H9 (cell line): ENCODE data around the gene PPP2R3A. TPM values are rescaled to one million over a fixed set of nuclear protein-coding genes. Genes with fewer than 3 reads are reported as not detected.

Experiments
- DNase-seq: peaks from one replicate; pipeline ENCODE4 v3.0.0-alpha.2; 2017
- H2AFZ ChIP-seq: one replicate; pipeline ENCODE4 v1.6.1; 2013; ENCODE audit warnings: mild to moderate bottlenecking, low read length, control low read depth, moderate library complexity
- H2AK5ac ChIP-seq: 2 replicates; pipeline ENCODE4 v1.6.1; 2013; ENCODE audit warnings: low read length, control low read depth, mixed read lengths; ENCODE audit not compliant: insufficient read length
- H2BK120ac ChIP-seq: one replicate; pipeline ENCODE4 v1.6.1; 2013; ENCODE audit warnings: low read depth, mild to moderate bottlenecking, low read length, control low read depth, inconsistent platforms; ENCODE audit not compliant: poor library complexity, severe bottlenecking
- H2BK12ac ChIP-seq: 2 replicates; pipeline ENCODE4 v1.6.1; 2013; ENCODE audit warnings: low read length, control low read depth, mixed read lengths, low read depth; ENCODE audit not compliant: insufficient read length
- H2BK15ac ChIP-seq: 2 replicates; pipeline ENCODE4 v1.6.1; 2013; ENCODE audit warnings: low read depth, low read length, control low read depth
- H2BK20ac ChIP-seq: one replicate; pipeline ENCODE4 v1.6.1; 2013; ENCODE audit warnings: low read depth, mild to moderate bottlenecking, low read length, control low read depth, inconsistent platforms; ENCODE audit not compliant: poor library complexity, severe bottlenecking
- H2BK5ac ChIP-seq: 2 replicates; pipeline ENCODE4 v1.6.1; 2013; ENCODE audit warnings: low read length, control low read depth, mixed read lengths; ENCODE audit not compliant: insufficient read length
- H3K14ac ChIP-seq: 2 replicates; pipeline ENCODE4 v1.6.1; 2013; ENCODE audit warnings: low read length, control low read depth; ENCODE audit not compliant: insufficient read depth
- H3K18ac ChIP-seq: 2 replicates; pipeline ENCODE4 v1.6.1; 2013; ENCODE audit warnings: low read depth, mild to moderate bottlenecking, mixed read lengths, low read length, control low read depth; ENCODE audit not compliant: insufficient read length
- H3K23ac ChIP-seq: 2 replicates; pipeline ENCODE4 v1.6.1; 2013; ENCODE audit warnings: low read length, control low read depth, mixed read lengths, low read depth; ENCODE audit not compliant: insufficient read length
- H3K23me2 ChIP-seq: 2 replicates; pipeline ENCODE4 v1.6.1; 2013; ENCODE audit warnings: low read depth, mild to moderate bottlenecking, mixed read lengths, low read length, control low read depth; ENCODE audit not compliant: insufficient read length, poor library complexity, severe bottlenecking
- H3K27ac ChIP-seq: 2 replicates; pipeline ENCODE4 v1.5.1; 2013; ENCODE audit warnings: low read length, control low read depth, mixed read lengths, low read depth; ENCODE audit not compliant: insufficient read length
- H3K27me3 ChIP-seq: 2 replicates; pipeline ENCODE4 v1.6.1; 2013; ENCODE audit warnings: low read length, control low read depth, inconsistent platforms; ENCODE audit not compliant: insufficient read depth
- H3K4ac ChIP-seq: 2 replicates; pipeline ENCODE4 v1.6.1; 2013; ENCODE audit warnings: low read depth, mild to moderate bottlenecking, control low read depth, inconsistent platforms, low read length, moderate library complexity
- H3K4me1 ChIP-seq: 2 replicates; pipeline ENCODE4 v1.6.1; 2013; ENCODE audit warnings: low read length, control low read depth, inconsistent platforms; ENCODE audit not compliant: insufficient read depth
- H3K4me2 ChIP-seq: 2 replicates; pipeline ENCODE4 v1.6.1; 2013; ENCODE audit warnings: low read length, control low read depth, mixed read lengths; ENCODE audit not compliant: insufficient read length, insufficient read depth
- H3K56ac ChIP-seq: 2 replicates; pipeline ENCODE4 v1.6.1; 2013; ENCODE audit warnings: low read depth, mild to moderate bottlenecking, mixed read lengths, low read length, control low read depth; ENCODE audit not compliant: insufficient read length
- H3K79me1 ChIP-seq: 2 replicates; pipeline ENCODE4 v1.6.1; 2013; ENCODE audit warnings: low read depth, mild to moderate bottlenecking, moderate library complexity, low read length, control low read depth, inconsistent platforms; ENCODE audit not compliant: insufficient read depth, poor library complexity, severe bottlenecking
- H3K79me2 ChIP-seq: 2 replicates; pipeline ENCODE4 v1.6.1; 2013; ENCODE audit warnings: low read length, control low read depth, inconsistent platforms; ENCODE audit not compliant: insufficient read depth
- H3K9ac ChIP-seq: 2 replicates; pipeline ENCODE4 v1.6.1; 2013; ENCODE audit warnings: low read length, control low read depth, mixed read lengths; ENCODE audit not compliant: insufficient read length; ENCODE audit errors: extremely low read depth
- H3K9me3 ChIP-seq: one replicate; pipeline ENCODE4 v1.6.1; 2013; ENCODE audit warnings: low read depth, low read length, inconsistent platforms; ENCODE audit not compliant: control insufficient read depth
- H3T11ph ChIP-seq: one replicate; pipeline ENCODE4 v1.6.1; 2013; ENCODE audit warnings: mild to moderate bottlenecking, low read length, control low read depth, inconsistent platforms
- H4K20me1 ChIP-seq: one replicate; pipeline ENCODE4 v1.6.1; 2013; ENCODE audit not compliant: control insufficient read depth, insufficient read length, insufficient read depth
- H4K5ac ChIP-seq: 2 replicates; pipeline ENCODE4 v1.6.1; 2013; ENCODE audit warnings: low read depth, mild to moderate bottlenecking, mixed read lengths, low read length, control low read depth; ENCODE audit not compliant: insufficient read length
- H4K8ac ChIP-seq: replicated peaks from 2 replicates; pipeline ENCODE4 v1.6.1; 2013; ENCODE audit warnings: low read length, control low read depth, mixed read lengths, low read depth; ENCODE audit not compliant: insufficient read length
- H4K91ac ChIP-seq: 2 replicates; pipeline ENCODE4 v1.6.1; 2013; ENCODE audit warnings: low read depth, mild to moderate bottlenecking, moderate library complexity, mixed read lengths, low read length, control low read depth; ENCODE audit not compliant: insufficient read length
- H3K27ac Mint-ChIP-seq, 3 experiments: 2 replicates in 2 of 3; 3 replicates in 1 of 3; pipeline ENCODE4 v1.8.0; 2020 to 2021; ENCODE audit warnings: mixed read lengths in 3 of 3, mild to moderate bottlenecking in 1 of 3, moderate library complexity in 1 of 3
- H3K27me3 Mint-ChIP-seq: 2 replicates; pipeline ENCODE4 v1.8.0; 2021; ENCODE audit warnings: low read depth, mild to moderate bottlenecking, moderate library complexity, mixed read lengths
- H3K36me3 Mint-ChIP-seq, 3 experiments: 2 replicates in 2 of 3; 3 replicates in 1 of 3; pipeline ENCODE4 v1.8.0; 2020 to 2021; ENCODE audit warnings: low read depth in 3 of 3, mixed read lengths in 3 of 3; ENCODE audit not compliant: insufficient read depth in 1 of 3
- H3K4me1 Mint-ChIP-seq, 2 experiments: 2 replicates each; pipeline ENCODE4 v1.8.0; 2020; ENCODE audit warnings: mixed read lengths in 2 of 2
- H3K4me3 Mint-ChIP-seq, 2 experiments: 2 replicates in 1 of 2; 3 replicates in 1 of 2; pipeline ENCODE4 v1.8.0; 2020 to 2021; ENCODE audit warnings: mild to moderate bottlenecking in 2 of 2, mixed read lengths in 2 of 2, moderate library complexity in 1 of 2
- H3K9me3 Mint-ChIP-seq, 2 experiments: 2 replicates in 1 of 2; 3 replicates in 1 of 2; pipeline ENCODE4 v1.8.0; 2020; ENCODE audit warnings: mild to moderate bottlenecking in 2 of 2, mixed read lengths in 2 of 2, moderate library complexity in 1 of 2
- CTCF ChIP-seq: fragments of 200-600 bp; sonication (generic); conservative IDR thresholded peaks from 3 replicates; pipeline ENCODE4 v1.8.0; 2021; ENCODE audit warnings: antibody characterized with exemption, mild to moderate bottlenecking
- WGBS: extraction: QIAGEN DNeasy Blood & Tissue Kit; methylation state at CpG from one replicate; pipeline ENCODE4 v1.1.7; 2013; ENCODE audit warnings: missing lambda C conversion rate, low lambda C conversion rate, mixed read lengths; ENCODE audit not compliant: insufficient read length; ENCODE audit errors: extremely low coverage; 5-methylcytosine and 5-hydroxymethylcytosine counted together
- total RNA-seq: library from RNA; stranded (reverse); gene quantifications from 2 replicates; pipeline ENCODE4 v1.2.1, GENCODE V29; 2021

The PPP2R3A gene
- total RNA-seq, 1 experiment from 2014 or later: 12.4 TPM

GRCh38 chr3:136008732-136009470, 43.4 kb downstream of the PPP2R3A start:
- no peaks in the 10 kb centered on the region for H3K79me1 ChIP-seq
- H3K9me3 Mint-ChIP-seq: no peaks in the 10 kb centered on the region; a peak in 1 of 5 replicates
- no peak overlapping the region for H3K4me2 ChIP-seq
- H3K18ac ChIP-seq: no peak overlapping the region
- no peak overlapping the region for H3K14ac ChIP-seq
- no peak overlapping the region for H4K5ac ChIP-seq
- H3K56ac ChIP-seq: no peak overlapping the region
- H2BK120ac ChIP-seq: no peak overlapping the region
- H2BK15ac ChIP-seq: no peak overlapping the region
- no CpG with 5 or more reads among the region's 5 CpGs for WGBS
- H3K27me3 Mint-ChIP-seq: no peaks in the 10 kb centered on the region
- H3T11ph ChIP-seq: no peak overlapping the region
- H2AK5ac ChIP-seq: no peak overlapping the region
- H3K23me2 ChIP-seq: no peaks in the 10 kb centered on the region
- H3K9ac ChIP-seq: no peak overlapping the region
- no peak overlapping the region for H2BK12ac ChIP-seq
- no peaks in the 10 kb centered on the region for H4K20me1 ChIP-seq
- peaks cover 6% of the 10 kb centered on the region; the same call in 1 of the 2 replicates for H3K4me1 ChIP-seq
- H2AFZ ChIP-seq: no peak overlapping the region
- H3K4me3 Mint-ChIP-seq: no peak overlapping the region
- no peak overlapping the region for H4K8ac ChIP-seq
- H3K4ac ChIP-seq: no peak overlapping the region
- H3K4me1 Mint-ChIP-seq: peaks cover 12 to 24% of the 10 kb centered on the region in 2 experiments
- H3K79me2 ChIP-seq: no peaks in the 10 kb centered on the region
- no peak overlapping the region for H2BK5ac ChIP-seq
- no peak for DNase-seq
- H3K27me3 ChIP-seq: no peaks in the 10 kb centered on the region
- no peak overlapping the region for H4K91ac ChIP-seq
- no peaks in the 10 kb centered on the region for H3K9me3 ChIP-seq
- no peak overlapping the region for H3K27ac ChIP-seq
- no peak overlapping the region for H3K23ac ChIP-seq
- H2BK20ac ChIP-seq: no peak overlapping the region
- H3K27ac Mint-ChIP-seq: peak overlapping the region in 1 of 3 experiments; percentile 93; a peak in 3 of 7 replicates
- peaks cover 0 to 4% (median under 1%) of the 10 kb centered on the region in 3 experiments; a peak in 4 of 7 replicates for H3K36me3 Mint-ChIP-seq
- TF ChIP-seq CTCF: 0 out of 3 replicates have a peak, but pooled peaks have one; percentile 18
